HEK293 (cell line): Measurements from ENCODE around the gene FGF7.

Source experiments
- REPIN1 ChIP-seq: fragments of 450-650 bp; formaldehyde crosslinking; IDR thresholded peaks from 2 replicates; pipeline ENCODE4 v1.5.1; 2017; ENCODE audit warnings: missing biosample characterization, missing genetic modification characterization, low read depth
- SALL2 ChIP-seq: fragments of 450-650 bp; formaldehyde crosslinking; IDR thresholded peaks from 2 replicates; pipeline ENCODE4 v1.5.0; 2017; ENCODE audit warnings: missing biosample characterization, mild to moderate bottlenecking, missing genetic modification characterization, borderline replicate concordance
- YY1 ChIP-seq: fragments of 450-650 bp; formaldehyde crosslinking; IDR thresholded peaks from 2 replicates; pipeline ENCODE4 v1.5.1; 2018; ENCODE audit warnings: missing biosample characterization, missing genetic modification characterization
- ZBTB7A ChIP-seq: fragments of 450-650 bp; formaldehyde crosslinking; IDR thresholded peaks from 2 replicates; pipeline ENCODE4 v1.5.1; 2016; ENCODE audit warnings: low read depth, missing biosample characterization, missing genetic modification characterization
- ZNF121 ChIP-seq: fragments of 450-650 bp; formaldehyde crosslinking; IDR thresholded peaks from 2 replicates; pipeline ENCODE4 v1.5.1; 2016; ENCODE audit warnings: missing biosample characterization, missing genetic modification characterization
- ZNF274 ChIP-seq, 2 experiments: fragments of 200-500 bp in 1 of 2; fragments of 450-650 bp in 1 of 2; sonication (Bioruptor generic) in 1 of 2; formaldehyde crosslinking in 1 of 2; IDR thresholded peaks; 2 replicates each; pipeline versions ENCODE4 v1.5.1 to v1.6.1; 2014 to 2016; ENCODE audit warnings: borderline replicate concordance in 1 of 2, inconsistent platforms in 1 of 2, low read length in 1 of 2, missing biosample characterization in 1 of 2, missing genetic modification characterization in 1 of 2
- ZNF335 ChIP-seq: fragments of 450-650 bp; formaldehyde crosslinking; conservative IDR thresholded peaks from 2 replicates; pipeline ENCODE4 v1.5.1; 2016; ENCODE audit warnings: missing biosample characterization, missing genetic modification characterization
- ZNF350 ChIP-seq: fragments of 450-650 bp; formaldehyde crosslinking; IDR thresholded peaks from 2 replicates; pipeline ENCODE4 v1.5.0; 2017; ENCODE audit warnings: missing biosample characterization, mild to moderate bottlenecking, missing genetic modification characterization
- ZNF629 ChIP-seq: fragments of 450-650 bp; formaldehyde crosslinking; IDR thresholded peaks from 2 replicates; pipeline ENCODE4 v1.5.1; 2017; ENCODE audit warnings: missing biosample characterization, missing genetic modification characterization
- ZNF792 ChIP-seq: fragments of 450-650 bp; formaldehyde crosslinking; IDR thresholded peaks from 2 replicates; pipeline ENCODE4 v1.5.1; 2016; ENCODE audit warnings: missing biosample characterization, missing genetic modification characterization
- TF ChIP-seq, protein P1 (sequence below): fragments of 450-650 bp; formaldehyde crosslinking; IDR thresholded peaks from 2 replicates; pipeline ENCODE4 v1.5.1; 2016; ENCODE audit warnings: missing biosample characterization, missing genetic modification characterization
- TF ChIP-seq, protein P2 (sequence below): fragments of 450-650 bp; formaldehyde crosslinking; IDR thresholded peaks from 2 replicates; pipeline ENCODE4 v1.5.1; 2016; ENCODE audit warnings: missing biosample characterization, missing genetic modification characterization
- TF ChIP-seq, protein P3 (sequence below): fragments of 450-650 bp; formaldehyde crosslinking; IDR thresholded peaks from 2 replicates; pipeline ENCODE4 v1.5.1; 2016; ENCODE audit warnings: missing biosample characterization, missing genetic modification characterization
- TF ChIP-seq, protein P4 (sequence below): fragments of 450-650 bp; formaldehyde crosslinking; IDR thresholded peaks from 2 replicates; pipeline ENCODE4 v1.5.1; 2016; ENCODE audit warnings: missing biosample characterization, missing genetic modification characterization

DNA sequence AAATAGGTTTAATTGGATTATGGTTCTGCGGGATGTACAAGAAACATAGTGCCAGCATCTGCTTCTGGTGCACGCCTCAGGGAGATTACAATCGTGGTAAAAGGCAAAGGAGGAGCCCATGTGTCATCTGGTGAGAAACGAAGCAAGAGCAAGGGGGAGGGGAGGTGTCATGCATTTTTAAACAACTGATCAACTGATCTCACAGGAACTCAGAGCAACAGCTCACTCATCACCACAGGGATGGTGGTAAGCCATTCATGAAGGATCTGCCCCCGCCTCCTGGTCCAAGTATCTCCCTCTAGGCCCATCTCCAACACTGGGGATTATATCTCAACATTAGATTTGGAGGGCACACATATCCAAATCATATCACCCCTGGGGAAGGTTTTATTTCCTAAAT is 42.1 kb upstream of the FGF7 start:
- no peak for TF ChIP-seq SALL2 (tag by site-specific recombination)
- no peak for TF ChIP-seq YY1 (tag by site-specific recombination)
- no peak for TF ChIP-seq ZNF335 (tag by site-specific recombination)
- TF ChIP-seq REPIN1 (tag by site-specific recombination), result no peak
- TF ChIP-seq, protein P1, sequence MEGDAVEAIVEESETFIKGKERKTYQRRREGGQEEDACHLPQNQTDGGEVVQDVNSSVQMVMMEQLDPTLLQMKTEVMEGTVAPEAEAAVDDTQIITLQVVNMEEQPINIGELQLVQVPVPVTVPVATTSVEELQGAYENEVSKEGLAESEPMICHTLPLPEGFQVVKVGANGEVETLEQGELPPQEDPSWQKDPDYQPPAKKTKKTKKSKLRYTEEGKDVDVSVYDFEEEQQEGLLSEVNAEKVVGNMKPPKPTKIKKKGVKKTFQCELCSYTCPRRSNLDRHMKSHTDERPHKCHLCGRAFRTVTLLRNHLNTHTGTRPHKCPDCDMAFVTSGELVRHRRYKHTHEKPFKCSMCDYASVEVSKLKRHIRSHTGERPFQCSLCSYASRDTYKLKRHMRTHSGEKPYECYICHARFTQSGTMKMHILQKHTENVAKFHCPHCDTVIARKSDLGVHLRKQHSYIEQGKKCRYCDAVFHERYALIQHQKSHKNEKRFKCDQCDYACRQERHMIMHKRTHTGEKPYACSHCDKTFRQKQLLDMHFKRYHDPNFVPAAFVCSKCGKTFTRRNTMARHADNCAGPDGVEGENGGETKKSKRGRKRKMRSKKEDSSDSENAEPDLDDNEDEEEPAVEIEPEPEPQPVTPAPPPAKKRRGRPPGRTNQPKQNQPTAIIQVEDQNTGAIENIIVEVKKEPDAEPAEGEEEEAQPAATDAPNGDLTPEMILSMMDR (tag by site-specific recombination), result no peak
- TF ChIP-seq, protein P2, sequence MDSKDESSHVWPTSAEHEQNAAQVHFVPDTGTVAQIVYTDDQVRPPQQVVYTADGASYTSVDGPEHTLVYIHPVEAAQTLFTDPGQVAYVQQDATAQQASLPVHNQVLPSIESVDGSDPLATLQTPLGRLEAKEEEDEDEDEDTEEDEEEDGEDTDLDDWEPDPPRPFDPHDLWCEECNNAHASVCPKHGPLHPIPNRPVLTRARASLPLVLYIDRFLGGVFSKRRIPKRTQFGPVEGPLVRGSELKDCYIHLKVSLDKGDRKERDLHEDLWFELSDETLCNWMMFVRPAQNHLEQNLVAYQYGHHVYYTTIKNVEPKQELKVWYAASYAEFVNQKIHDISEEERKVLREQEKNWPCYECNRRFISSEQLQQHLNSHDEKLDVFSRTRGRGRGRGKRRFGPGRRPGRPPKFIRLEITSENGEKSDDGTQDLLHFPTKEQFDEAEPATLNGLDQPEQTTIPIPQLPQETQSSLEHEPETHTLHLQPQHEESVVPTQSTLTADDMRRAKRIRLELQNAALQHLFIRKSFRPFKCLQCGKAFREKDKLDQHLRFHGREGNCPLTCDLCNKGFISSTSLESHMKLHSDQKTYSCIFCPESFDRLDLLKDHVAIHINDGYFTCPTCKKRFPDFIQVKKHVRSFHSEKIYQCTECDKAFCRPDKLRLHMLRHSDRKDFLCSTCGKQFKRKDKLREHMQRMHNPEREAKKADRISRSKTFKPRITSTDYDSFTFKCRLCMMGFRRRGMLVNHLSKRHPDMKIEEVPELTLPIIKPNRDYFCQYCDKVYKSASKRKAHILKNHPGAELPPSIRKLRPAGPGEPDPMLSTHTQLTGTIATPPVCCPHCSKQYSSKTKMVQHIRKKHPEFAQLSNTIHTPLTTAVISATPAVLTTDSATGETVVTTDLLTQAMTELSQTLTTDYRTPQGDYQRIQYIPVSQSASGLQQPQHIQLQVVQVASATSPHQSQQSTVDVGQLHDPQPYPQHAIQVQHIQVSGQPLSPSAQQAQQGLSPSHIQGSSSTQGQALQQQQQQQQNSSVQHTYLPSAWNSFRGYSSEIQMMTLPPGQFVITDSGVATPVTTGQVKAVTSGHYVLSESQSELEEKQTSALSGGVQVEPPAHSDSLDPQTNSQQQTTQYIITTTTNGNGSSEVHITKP, result no peak
- TF ChIP-seq ZNF274 (IDR thresholded peaks at IDR 0.05; ENCODE audit: low read length), result no peak
- TF ChIP-seq ZNF274 (tag by site-specific recombination; IDR thresholded peaks at IDR 0.05; ENCODE audit: borderline replicate concordance), result no peak
- TF ChIP-seq ZNF121 (tag by site-specific recombination), result no peak
- TF ChIP-seq ZNF629 (tag by site-specific recombination), result no peak
- TF ChIP-seq, protein P3, sequence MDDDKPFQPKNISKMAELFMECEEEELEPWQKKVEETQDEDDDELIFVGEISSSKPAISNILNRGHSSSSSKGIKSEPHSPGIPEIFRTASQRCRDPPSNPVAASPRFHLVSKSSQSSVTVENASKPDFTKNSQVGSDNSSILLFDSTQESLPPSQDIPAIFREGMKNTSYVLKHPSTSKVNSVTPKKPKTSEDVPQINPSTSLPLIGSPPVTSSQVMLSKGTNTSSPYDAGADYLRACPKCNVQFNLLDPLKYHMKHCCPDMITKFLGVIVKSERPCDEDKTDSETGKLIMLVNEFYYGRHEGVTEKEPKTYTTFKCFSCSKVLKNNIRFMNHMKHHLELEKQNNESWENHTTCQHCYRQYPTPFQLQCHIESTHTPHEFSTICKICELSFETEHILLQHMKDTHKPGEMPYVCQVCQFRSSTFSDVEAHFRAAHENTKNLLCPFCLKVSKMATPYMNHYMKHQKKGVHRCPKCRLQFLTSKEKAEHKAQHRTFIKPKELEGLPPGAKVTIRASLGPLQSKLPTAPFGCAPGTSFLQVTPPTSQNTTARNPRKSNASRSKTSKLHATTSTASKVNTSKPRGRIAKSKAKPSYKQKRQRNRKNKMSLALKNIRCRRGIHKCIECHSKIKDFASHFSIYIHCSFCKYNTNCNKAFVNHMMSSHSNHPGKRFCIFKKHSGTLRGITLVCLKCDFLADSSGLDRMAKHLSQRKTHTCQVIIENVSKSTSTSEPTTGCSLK (tag by site-specific recombination), result no peak
- TF ChIP-seq, protein P4, sequence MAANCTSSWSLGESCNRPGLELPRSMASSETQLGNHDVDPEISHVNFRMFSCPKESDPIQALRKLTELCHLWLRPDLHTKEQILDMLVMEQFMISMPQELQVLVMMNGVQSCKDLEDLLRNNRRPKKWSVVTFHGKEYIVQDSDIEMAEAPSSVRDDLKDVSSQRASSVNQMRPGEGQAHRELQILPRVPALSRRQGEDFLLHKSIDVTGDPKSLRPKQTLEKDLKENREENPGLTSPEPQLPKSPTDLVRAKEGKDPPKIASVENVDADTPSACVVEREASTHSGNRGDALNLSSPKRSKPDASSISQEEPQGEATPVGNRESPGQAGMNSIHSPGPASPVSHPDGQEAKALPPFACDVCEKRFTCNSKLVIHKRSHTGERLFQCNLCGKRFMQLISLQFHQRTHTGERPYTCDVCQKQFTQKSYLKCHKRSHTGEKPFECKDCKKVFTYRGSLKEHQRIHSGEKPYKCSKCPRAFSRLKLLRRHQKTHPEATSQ (tag by site-specific recombination), result no peak
- TF ChIP-seq ZNF792 (tag by site-specific recombination), result no peak
- no peak for TF ChIP-seq ZBTB7A
- TF ChIP-seq ZNF350 (tag by site-specific recombination), result no peak
